GM19372 (cell line): ENCODE measurements around the gene CDADC1.

ENCODE experiments used
- ATAC-seq: cut with Tn5 transposase; IDR thresholded peaks from one replicate; pipeline ENCODE4 v1.9.1; 2021; ENCODE audit warnings: mild to moderate bottlenecking, low read depth, moderate library complexity; ENCODE audit not compliant: unreplicated experiment

The CDADC1 gene

GRCh38 chr13:49235856-49236431 lies 11.8 kb upstream of the CDADC1 start:
- no peak for ATAC-seq

GRCh38 chr13:49238621-49239020 lies 9.1 kb upstream of the CDADC1 start:
- ATAC-seq, result no peak

- no peak for ATAC-seq
Measured at GRCh38 chr13:49240017-49240416, 7.7 kb upstream of the CDADC1 start.

- no peak for ATAC-seq
Measured at GRCh38 chr13:49241296-49241695, 6.4 kb upstream of the CDADC1 start.

GRCh38 chr13:49245101-49245500 lies 2.6 kb upstream of the CDADC1 start:
- no peak for ATAC-seq

- peak; percentile 40 for ATAC-seq
Measured at GRCh38 chr13:49246850-49247642, 679 bp upstream of the CDADC1 start.

- ATAC-seq, result no peak
Measured at GRCh38 chr13:49248622-49249002, 887 bp downstream of the CDADC1 start.

GRCh38 chr13:49251326-49251725 lies 3.6 kb downstream of the CDADC1 start:
- no peak for ATAC-seq

- no peak for ATAC-seq
Measured at GRCh38 chr13:49253310-49253709, 5.6 kb downstream of the CDADC1 start.

- no peak for ATAC-seq
Measured at GRCh38 chr13:49254007-49254406, 6.3 kb downstream of the CDADC1 start.

GRCh38 chr13:49256841-49257240 lies 9.1 kb downstream of the CDADC1 start:
- ATAC-seq, result no peak

GRCh38 chr13:49258089-49258796 lies 10.5 kb downstream of the CDADC1 start:
- ATAC-seq, result no peak

GRCh38 chr13:49259586-49259985 lies 11.9 kb downstream of the CDADC1 start:
- ATAC-seq, result no peak

- ATAC-seq, result no peak
Measured at GRCh38 chr13:49262634-49263033, 14.9 kb downstream of the CDADC1 start.

GRCh38 chr13:49265822-49266221 lies 18.1 kb downstream of the CDADC1 start:
- ATAC-seq, result no peak

GRCh38 chr13:49271264-49271663 lies 23.5 kb downstream of the CDADC1 start:
- ATAC-seq, result no peak

- no peak for ATAC-seq
Measured at GRCh38 chr13:49272296-49272695, 24.6 kb downstream of the CDADC1 start.

- ATAC-seq, result no peak
Measured at GRCh38 chr13:49278211-49278610, 30.5 kb downstream of the CDADC1 start.

GRCh38 chr13:49279112-49279511 lies 31.4 kb downstream of the CDADC1 start:
- no peak for ATAC-seq

GRCh38 chr13:49279885-49280284 lies 32.2 kb downstream of the CDADC1 start:
- ATAC-seq, result no peak

- no peak for ATAC-seq
Measured at GRCh38 chr13:49287995-49288394, 40.3 kb downstream of the CDADC1 start.

GRCh38 chr13:49288458-49288857 lies 40.7 kb downstream of the CDADC1 start:
- no peak for ATAC-seq
